DMS 273 treated with DMSO at 0.1 percent for 48 hours (cell line): Measurements from ENCODE around the gene CPED1.
"Not testable (repeated sequence)": the region's sequence is repeated elsewhere in the genome, so short reads cannot be mapped to it uniquely, and the experiment has no call there.

Experiments used
- DNase-seq: peaks from one replicate; lab custom pipeline; 2025; lab: John Stamatoyannopoulos, UW

CPED1 gene

GRCh38 chr7:121020249-121020988, 31.9 kb downstream of the CPED1 start:
- DNase-seq: no peak

- DNase-seq: no peak
Observed at GRCh38 chr7:121020989-121021969, 32.8 kb downstream of the CPED1 start.

GRCh38 chr7:121023194-121023593, 34.7 kb downstream of the CPED1 start:
- DNase-seq: no peak

GRCh38 chr7:121023683-121024511, 35.4 kb downstream of the CPED1 start:
- no peak for DNase-seq

- DNase-seq: no peak
Observed at GRCh38 chr7:121024611-121025010, 36.1 kb downstream of the CPED1 start.

GRCh38 chr7:121026159-121026558, 37.6 kb downstream of the CPED1 start:
- no peak for DNase-seq

- no peak for DNase-seq
Observed at GRCh38 chr7:121026577-121027111, 38.1 kb downstream of the CPED1 start.

GRCh38 chr7:121027761-121028669, 39.5 kb downstream of the CPED1 start:
- DNase-seq: no peak

- DNase-seq: no peak
Observed at GRCh38 chr7:121029302-121029701, 40.8 kb downstream of the CPED1 start.

GRCh38 chr7:121030308-121030707, 41.8 kb downstream of the CPED1 start:
- DNase-seq: no peak

- DNase-seq: no peak
Observed at GRCh38 chr7:121032645-121033460, 44.3 kb downstream of the CPED1 start.

- no peak for DNase-seq
Observed at GRCh38 chr7:121034929-121035328, 46.4 kb downstream of the CPED1 start.

GRCh38 chr7:121036776-121037175, 48.3 kb downstream of the CPED1 start:
- DNase-seq: not testable (repeated sequence)

- not testable (repeated sequence) for DNase-seq
Observed at GRCh38 chr7:121037329-121037728, 48.8 kb downstream of the CPED1 start.

- no peak for DNase-seq
Observed at GRCh38 chr7:121037957-121038716, 49.6 kb downstream of the CPED1 start.

GRCh38 chr7:121038717-121039509, 50.4 kb downstream of the CPED1 start:
- no peak for DNase-seq

GRCh38 chr7:121039510-121039822, 51.0 kb downstream of the CPED1 start:
- DNase-seq: no peak

- DNase-seq: no peak
Observed at GRCh38 chr7:121039994-121040393, 51.5 kb downstream of the CPED1 start.
